GM21367 (cell line): ENCODE measurements around the gene ETFB.

ENCODE experiments used
- ATAC-seq: cut with Tn5 transposase; IDR thresholded peaks from one replicate; pipeline ENCODE4 v1.9.1; 2021; ENCODE audit not compliant: unreplicated experiment

ETFB gene

GRCh38 chr19:51352783-51353360, 13.3 kb downstream of the ETFB start:
- ATAC-seq: no peak

DNA sequence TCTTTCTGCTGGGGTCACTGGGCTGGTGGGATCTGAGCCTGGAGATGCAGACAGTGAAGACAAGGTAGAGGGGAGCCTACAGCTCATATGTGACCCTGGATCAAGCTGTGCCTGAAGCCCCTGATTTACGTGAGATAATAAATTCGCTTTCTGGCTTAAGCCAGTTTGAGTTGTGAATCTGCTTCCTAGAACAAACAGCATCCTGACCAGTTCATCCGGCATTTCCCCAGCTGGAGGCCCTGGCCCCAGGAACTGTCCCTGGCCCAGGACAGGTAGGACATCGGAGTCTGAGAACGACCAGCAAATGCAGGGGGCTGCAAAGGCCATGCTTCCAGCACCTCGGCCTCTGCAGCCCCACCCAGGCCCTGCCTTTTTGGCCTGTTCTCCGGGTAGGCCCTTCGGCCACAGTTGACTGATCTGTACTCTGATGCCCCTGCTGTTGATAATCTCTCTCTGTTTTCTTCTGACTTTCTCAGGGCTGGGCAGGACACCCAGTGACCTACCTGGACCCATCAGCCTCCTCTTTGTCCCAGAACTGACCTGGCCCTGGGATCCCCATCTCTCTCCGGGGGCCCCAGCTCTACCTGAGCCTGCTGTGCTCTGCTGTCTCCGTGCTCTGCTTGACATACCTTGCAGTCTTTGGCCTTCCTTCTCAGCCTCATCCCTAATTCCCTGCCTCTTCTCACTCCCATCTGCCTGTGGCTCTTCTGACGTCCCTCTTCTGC, 14.8 kb downstream of the ETFB start:
- ATAC-seq: no peak

- no peak for ATAC-seq
Observed at GRCh38 chr19:51347209-51347928, 18.8 kb downstream of the ETFB start.

- no peak for ATAC-seq
Observed at GRCh38 chr19:51346742-51347141, 19.4 kb downstream of the ETFB start.

DNA sequence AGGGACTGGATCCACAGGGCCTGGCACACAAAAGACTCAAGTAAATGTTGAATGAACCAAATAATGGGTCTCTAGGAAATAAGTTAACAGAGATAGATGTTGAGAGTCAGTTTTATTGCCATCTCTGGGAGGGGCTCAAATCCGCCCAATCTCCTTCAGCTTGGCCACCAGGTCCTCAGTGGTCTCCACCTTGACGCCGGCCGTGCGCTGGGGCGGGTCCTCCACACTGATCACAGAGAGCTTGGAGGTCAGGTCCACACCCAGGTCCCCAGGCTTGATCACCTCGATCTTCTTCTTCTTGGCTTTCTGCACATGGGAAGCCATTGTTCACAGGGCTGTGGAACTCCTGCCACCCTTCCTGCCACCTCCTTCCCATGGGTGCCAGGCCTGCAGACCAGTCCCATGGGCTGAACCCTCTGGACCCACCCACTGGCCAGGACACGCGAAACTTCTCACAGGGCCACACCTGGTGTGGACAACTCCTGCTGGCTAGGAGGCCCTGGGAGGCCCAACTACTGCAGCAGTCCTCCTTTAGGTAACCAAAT, 21.0 kb downstream of the ETFB start:
- ATAC-seq: no peak

DNA sequence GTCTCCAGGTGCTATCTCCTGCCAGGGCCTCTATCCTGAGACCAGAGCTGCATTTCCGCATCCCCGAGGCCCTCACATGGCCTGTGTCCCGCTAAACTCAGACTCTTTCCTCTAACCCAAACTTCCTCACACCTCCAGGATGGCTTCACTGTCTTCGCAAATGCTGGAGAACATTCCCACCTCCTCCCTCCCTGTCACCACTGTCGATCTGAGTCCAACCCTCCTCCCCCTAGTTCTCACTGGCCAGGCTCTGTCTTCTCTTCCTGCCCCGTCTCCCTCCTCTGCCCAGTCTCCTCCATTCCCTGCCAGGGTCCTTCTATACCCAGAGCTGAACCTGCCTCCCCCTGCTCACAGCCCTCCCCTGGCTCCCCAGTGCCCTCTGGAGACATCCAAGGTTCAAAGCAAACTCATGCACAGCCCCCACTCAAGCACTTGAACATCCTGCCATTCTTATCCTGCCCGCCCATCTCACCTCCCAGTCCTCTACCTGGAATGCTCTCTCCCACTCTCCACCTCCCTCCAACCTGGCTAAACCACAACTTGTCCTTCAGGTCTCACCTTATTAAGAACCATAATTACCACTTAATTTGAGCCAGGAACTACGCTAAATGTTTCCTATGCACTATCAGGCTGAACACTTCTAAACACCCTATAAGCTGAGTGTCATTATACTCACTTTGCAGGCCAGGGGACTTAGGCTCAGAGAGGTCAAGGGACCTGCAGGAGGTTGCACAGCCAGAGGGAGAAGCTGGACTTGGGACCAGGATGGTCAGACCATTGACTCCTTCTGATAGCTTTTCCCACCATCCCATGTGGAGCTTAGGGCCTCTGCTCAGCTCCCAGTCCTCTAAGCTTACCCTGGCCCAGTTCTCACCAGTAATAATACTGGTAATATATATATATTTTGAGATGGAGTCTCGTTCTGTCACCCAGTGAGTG, 23.3 kb downstream of the ETFB start:
- no peak for ATAC-seq

DNA sequence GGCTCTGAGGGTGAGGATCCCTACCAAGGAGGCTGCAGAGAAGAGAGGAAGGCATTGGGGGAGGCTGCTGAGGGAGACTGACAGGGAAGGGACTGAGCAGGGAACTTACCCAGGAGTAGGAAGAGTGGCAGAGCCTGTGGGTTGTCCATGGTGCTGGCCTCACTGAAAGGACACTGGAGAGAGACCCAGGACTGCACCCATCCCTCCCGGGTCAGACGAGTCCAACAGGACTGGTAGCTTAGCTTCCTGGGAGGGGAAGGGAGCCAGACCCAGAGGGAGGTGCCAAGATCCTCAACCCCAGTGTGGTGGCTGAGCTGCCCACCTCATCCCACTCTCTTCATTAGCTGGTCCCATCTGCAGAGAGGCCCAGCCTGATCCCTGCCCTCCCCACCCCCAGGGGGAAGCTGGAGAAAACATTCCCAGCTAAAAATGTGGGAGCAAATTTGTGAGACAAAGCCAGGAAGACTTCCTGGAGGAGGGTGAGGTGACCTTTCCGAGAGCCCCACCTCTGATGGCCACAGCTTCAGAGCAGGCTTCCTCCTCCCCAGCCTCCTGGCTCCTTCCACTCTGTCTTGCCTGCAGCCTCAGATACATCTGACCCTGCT, 24.1 kb downstream of the ETFB start, which contains the start of gene VSIG10L:
TSS of gene VSIG10L (minus strand) at position 164 of the 605 bp plus-strand sequence. CDS start at position 149, 15 bp downstream.
- no peak for ATAC-seq

GRCh38 chr19:51341066-51341465, 25.1 kb downstream of the ETFB start:
- no peak for ATAC-seq

- peak; percentile 38 for ATAC-seq
Observed at GRCh38 chr19:51339687-51340656, 26.2 kb downstream of the ETFB start.

- no peak for ATAC-seq
Observed at GRCh38 chr19:51339313-51339686, 26.9 kb downstream of the ETFB start.

- ATAC-seq: peak; percentile 58
Observed at GRCh38 chr19:51338563-51339312, 27.4 kb downstream of the ETFB start.

DNA sequence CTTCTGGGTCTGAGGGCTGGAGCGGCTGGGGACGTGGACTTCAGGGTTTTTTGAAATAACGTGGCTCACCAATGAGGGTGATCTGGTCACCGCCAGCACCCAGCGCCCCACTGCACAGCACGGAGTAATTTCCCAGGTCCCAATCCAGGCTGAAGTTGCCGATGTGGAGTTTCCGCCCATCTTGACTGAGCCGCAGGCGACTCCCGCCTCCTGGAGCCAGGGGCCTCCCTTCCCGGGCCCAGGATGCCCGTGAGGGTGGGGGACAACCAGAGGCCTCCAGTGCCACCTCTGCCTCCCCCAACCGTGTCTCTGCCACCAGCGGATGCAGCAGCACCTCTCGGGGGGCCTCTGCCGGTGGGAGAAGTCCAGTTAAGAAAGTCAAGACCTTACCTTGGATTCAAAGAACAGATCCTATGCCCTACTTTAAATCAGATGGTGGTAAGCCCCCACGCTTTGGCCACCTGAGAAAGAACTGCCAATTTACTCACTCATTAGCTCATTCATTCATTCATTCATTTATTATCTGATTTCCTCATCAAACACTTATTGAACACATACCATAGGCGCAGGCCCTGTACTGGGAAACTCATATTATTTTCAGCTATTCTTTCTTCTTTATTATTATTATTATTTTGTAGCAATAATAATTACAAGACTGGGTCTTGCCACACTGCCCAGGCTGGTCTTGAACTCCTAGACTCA, 28.2 kb downstream of the ETFB start:
- ATAC-seq: no peak

DNA sequence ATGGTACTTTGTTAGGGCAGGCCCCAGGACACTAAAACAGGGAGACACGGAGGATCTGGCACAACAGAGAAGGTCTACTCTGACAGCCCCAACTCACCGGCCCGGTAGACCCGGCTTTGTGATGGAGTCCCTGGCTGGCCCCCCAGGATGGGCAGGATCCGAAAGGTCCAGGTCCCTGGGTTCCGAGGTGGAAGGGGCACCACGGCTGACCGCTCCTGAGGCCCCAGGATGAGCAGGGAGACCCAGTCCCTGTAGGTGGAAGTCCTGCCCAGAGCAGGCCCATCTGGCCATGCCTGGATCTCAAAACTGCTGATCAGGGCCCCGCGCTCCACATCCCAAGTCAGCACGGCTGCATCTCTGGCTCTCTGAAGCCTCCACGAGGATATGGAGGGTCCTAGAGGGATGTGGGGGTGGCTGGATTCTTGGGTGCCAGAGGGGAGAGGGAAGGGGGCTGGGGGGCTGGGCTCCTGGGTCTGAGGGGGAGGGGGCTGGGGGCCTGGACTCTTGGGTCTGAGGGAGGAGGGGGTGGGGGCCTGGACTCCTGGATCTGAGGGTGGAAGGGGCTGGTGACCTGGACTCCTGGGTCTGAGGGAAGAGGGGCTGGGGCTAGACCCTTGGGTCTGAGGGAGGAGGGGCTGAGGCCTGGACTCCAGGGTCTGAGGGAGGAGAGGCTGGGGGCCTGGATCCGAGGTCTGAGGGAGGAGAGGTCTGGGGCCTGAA, 28.9 kb downstream of the ETFB start:
- ATAC-seq: no peak

DNA sequence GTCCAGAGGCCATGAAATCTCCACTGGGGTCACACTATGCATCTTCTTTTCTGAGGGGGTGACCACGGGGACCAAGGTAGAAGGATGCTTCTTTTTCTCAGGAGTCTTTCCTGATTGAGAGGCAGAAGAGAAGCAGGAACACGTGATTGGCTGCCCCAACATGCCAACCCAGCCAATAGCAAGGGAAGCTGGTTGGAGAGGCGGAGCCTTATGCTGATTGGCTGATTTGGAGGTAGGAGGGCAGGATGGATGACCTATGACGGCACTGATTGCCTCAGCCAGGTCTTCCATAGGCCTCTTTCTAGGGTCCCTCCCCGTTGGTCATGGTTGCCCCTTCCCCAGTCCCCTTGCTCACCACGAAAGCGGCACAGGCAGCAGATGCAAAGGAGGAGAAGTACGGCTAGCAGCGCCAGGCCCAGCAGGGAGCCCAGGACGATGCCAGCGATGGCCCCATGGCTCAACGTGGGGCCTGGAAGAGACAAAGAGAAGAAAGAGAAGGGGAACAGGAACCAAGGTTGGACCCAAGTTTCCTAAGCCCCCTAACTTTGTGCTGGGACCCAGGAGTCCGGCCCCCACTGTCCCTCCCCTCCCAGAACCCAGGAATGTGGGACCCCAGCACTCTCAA, 32.2 kb downstream of the ETFB start:
- no peak for ATAC-seq

GRCh38 chr19:51331716-51332115, 34.5 kb downstream of the ETFB start:
- no peak for ATAC-seq

GRCh38 chr19:51331193-51331592, 35.0 kb downstream of the ETFB start:
- ATAC-seq: no peak

DNA sequence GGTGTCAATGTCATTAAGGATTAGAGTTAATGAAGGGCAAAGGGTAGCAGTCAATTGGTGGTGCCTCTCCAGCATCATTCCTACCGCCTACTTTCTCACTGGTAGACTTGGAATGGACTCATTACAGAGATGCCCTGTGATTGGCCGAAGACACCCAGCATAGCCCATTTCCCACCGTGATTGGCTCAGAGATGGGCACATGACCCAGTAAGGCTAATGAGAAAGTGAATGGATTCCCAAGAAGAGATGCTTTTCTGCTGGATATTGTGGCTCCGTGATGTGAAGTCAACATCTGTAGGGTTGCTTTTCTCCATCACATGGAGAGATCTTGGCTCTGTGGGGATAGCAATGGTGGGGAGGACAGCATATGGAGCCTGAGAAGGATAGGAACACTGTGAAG, 35.8 kb downstream of the ETFB start:
- ATAC-seq: no peak
